Measurements from ENCODE around the gene DIPK1A. TPM values are rescaled to one million over a fixed set of nuclear protein-coding genes. Genes with fewer than 3 reads are reported as not detected.

The DIPK1A gene
- polyA plus RNA-seq, 1 donor from 2014 or later, result 10.0 TPM

DNA sequence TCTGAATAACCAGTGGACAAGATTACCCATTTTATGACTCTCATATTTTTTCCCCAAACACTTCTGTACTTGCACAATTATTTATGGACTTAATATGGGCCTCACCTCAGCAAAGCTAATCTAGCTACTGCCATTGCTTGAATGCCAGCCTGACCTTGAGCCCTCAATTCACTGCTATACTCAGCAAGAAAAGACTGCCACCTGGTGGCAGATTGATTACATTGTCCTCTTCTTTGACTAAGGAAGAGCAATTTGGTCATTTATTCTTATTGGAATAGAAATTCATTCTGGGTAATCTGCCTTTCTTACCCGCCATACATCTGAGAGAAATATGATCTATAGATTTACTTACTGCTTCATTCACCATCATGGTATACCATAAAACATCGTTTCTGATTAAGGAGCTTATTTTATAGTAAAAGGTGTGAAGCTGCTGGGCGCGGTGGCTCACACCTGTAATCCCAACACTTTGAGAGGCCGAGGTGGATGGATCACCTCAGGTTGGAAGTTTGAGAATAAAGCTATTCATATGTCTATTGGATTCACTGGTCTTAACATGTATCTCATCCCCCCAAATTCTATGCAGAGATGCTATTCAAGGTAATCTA, 32.9 kb upstream of the DIPK1A start:
- Histone ChIP-seq H3F3A (ENCODE audit: insufficient read depth, low read length, poor library complexity, severe bottlenecking) (no peaks in the 10 kb centered on the region), H3K9ac (ENCODE audit: low read length) (no peak overlapping the region), H3K4me3 (ENCODE audit: low read length) (no peak overlapping the region), H3K9me3 (ENCODE audit: low read length) (no peaks in the 10 kb centered on the region), H2AFZ (ENCODE audit: low read depth, low read length) (no peak overlapping the region), H3K27me3 (ENCODE audit: insufficient read depth, low read depth, low read length) (no peaks in the 10 kb centered on the region), H3K4me2 (ENCODE audit: low read length) (no peak overlapping the region), H3K27ac (ENCODE audit: low read length) (no peak overlapping the region), H3K36me3 (ENCODE audit: insufficient read depth, low read length) (no peaks in the 10 kb centered on the region), H3K79me2 (replicated peaks; ENCODE audit: insufficient read depth, low read length) (no peaks in the 10 kb centered on the region), H4K20me1 (ENCODE audit: insufficient read depth) (no peaks in the 10 kb centered on the region), H3K9me2 (ENCODE audit: insufficient read depth, low read length) (no peaks in the 10 kb centered on the region)
- peak; percentile 91 for TF ChIP-seq RAD21 (conservative IDR thresholded peaks at IDR 0.05)
- TF ChIP-seq, protein P1, sequence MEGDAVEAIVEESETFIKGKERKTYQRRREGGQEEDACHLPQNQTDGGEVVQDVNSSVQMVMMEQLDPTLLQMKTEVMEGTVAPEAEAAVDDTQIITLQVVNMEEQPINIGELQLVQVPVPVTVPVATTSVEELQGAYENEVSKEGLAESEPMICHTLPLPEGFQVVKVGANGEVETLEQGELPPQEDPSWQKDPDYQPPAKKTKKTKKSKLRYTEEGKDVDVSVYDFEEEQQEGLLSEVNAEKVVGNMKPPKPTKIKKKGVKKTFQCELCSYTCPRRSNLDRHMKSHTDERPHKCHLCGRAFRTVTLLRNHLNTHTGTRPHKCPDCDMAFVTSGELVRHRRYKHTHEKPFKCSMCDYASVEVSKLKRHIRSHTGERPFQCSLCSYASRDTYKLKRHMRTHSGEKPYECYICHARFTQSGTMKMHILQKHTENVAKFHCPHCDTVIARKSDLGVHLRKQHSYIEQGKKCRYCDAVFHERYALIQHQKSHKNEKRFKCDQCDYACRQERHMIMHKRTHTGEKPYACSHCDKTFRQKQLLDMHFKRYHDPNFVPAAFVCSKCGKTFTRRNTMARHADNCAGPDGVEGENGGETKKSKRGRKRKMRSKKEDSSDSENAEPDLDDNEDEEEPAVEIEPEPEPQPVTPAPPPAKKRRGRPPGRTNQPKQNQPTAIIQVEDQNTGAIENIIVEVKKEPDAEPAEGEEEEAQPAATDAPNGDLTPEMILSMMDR (IDR thresholded peaks at IDR 0.05; ENCODE audit: poor library complexity, severe bottlenecking), result peak; percentile 94
- TF ChIP-seq POLR2AphosphoS5 (IDR thresholded peaks at IDR 0.05), result no peak
- TF ChIP-seq, protein P2, sequence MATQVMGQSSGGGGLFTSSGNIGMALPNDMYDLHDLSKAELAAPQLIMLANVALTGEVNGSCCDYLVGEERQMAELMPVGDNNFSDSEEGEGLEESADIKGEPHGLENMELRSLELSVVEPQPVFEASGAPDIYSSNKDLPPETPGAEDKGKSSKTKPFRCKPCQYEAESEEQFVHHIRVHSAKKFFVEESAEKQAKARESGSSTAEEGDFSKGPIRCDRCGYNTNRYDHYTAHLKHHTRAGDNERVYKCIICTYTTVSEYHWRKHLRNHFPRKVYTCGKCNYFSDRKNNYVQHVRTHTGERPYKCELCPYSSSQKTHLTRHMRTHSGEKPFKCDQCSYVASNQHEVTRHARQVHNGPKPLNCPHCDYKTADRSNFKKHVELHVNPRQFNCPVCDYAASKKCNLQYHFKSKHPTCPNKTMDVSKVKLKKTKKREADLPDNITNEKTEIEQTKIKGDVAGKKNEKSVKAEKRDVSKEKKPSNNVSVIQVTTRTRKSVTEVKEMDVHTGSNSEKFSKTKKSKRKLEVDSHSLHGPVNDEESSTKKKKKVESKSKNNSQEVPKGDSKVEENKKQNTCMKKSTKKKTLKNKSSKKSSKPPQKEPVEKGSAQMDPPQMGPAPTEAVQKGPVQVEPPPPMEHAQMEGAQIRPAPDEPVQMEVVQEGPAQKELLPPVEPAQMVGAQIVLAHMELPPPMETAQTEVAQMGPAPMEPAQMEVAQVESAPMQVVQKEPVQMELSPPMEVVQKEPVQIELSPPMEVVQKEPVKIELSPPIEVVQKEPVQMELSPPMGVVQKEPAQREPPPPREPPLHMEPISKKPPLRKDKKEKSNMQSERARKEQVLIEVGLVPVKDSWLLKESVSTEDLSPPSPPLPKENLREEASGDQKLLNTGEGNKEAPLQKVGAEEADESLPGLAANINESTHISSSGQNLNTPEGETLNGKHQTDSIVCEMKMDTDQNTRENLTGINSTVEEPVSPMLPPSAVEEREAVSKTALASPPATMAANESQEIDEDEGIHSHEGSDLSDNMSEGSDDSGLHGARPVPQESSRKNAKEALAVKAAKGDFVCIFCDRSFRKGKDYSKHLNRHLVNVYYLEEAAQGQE (IDR thresholded peaks at IDR 0.05; ENCODE audit: borderline replicate concordance), result no peak
- peak; percentile 97 for TF ChIP-seq SMC3 (conservative IDR thresholded peaks at IDR 0.05; ENCODE audit: poor library complexity)
- no peak for TF ChIP-seq EP300 (conservative IDR thresholded peaks at IDR 0.05; ENCODE audit: poor library complexity, severe bottlenecking)
- TF ChIP-seq TAF1 (IDR thresholded peaks at IDR 0.05; ENCODE audit: low read depth), result no peak

DNA sequence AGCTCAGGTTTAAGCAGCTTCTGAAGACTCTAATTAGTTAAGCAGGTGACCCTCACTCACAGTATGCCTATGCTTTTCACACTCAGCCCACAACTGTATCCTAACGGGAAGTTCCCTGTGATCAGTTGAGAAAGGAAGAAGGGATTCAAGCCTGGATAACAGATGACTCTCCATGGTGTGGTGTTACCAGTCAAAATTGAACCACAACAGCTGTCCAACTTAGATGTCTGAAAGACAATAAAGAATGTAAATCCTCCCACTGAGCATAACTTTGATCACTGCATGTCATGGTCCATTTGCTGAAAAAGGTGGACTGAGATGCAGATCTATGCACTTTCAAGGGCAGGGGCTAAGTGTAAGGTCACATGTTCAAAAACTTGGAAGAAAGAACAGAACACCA, 32.3 kb upstream of the DIPK1A start:
- Histone ChIP-seq H3K27me3 (ENCODE audit: insufficient read depth, low read depth, low read length) (no peaks in the 10 kb centered on the region), H2AFZ (ENCODE audit: low read depth, low read length) (no peak overlapping the region), H3K9me2 (ENCODE audit: insufficient read depth, low read length) (no peaks in the 10 kb centered on the region), H3K9me3 (ENCODE audit: low read length) (no peaks in the 10 kb centered on the region), H3K79me2 (replicated peaks; ENCODE audit: insufficient read depth, low read length) (no peaks in the 10 kb centered on the region), H4K20me1 (ENCODE audit: insufficient read depth) (no peaks in the 10 kb centered on the region), H3K4me2 (ENCODE audit: low read length) (no peak overlapping the region), H3F3A (ENCODE audit: insufficient read depth, low read length, poor library complexity, severe bottlenecking) (no peaks in the 10 kb centered on the region), H3K4me3 (ENCODE audit: low read length) (no peak overlapping the region), H3K27ac (ENCODE audit: low read length) (no peak overlapping the region), H3K36me3 (ENCODE audit: insufficient read depth, low read length) (no peaks in the 10 kb centered on the region), H3K9ac (ENCODE audit: low read length) (no peak overlapping the region)
- TF ChIP-seq, protein P1 (IDR thresholded peaks at IDR 0.05; ENCODE audit: poor library complexity, severe bottlenecking), result no peak
- TF ChIP-seq EP300 (conservative IDR thresholded peaks at IDR 0.05; ENCODE audit: poor library complexity, severe bottlenecking), result no peak
- TF ChIP-seq, protein P2 (IDR thresholded peaks at IDR 0.05; ENCODE audit: borderline replicate concordance), result no peak
- no peak for TF ChIP-seq MXI1 (conservative IDR thresholded peaks at IDR 0.05; ENCODE audit: poor library complexity, severe bottlenecking)
- TF ChIP-seq TAF1 (IDR thresholded peaks at IDR 0.05; ENCODE audit: low read depth), result no peak
- TF ChIP-seq POLR2AphosphoS5 (IDR thresholded peaks at IDR 0.05), result no peak
- no peak for TF ChIP-seq EZH2 (IDR thresholded peaks at IDR 0.05; ENCODE audit: borderline replicate concordance, insufficient read depth, low read length, poor library complexity, severe bottlenecking)
- TF ChIP-seq SMC3 (conservative IDR thresholded peaks at IDR 0.05; ENCODE audit: poor library complexity), result no peak
- no peak for TF ChIP-seq RAD21 (conservative IDR thresholded peaks at IDR 0.05)

Measured in neural cell (in vitro differentiated cells).